ENCODE measurements around the gene ZNF560.

DNA sequence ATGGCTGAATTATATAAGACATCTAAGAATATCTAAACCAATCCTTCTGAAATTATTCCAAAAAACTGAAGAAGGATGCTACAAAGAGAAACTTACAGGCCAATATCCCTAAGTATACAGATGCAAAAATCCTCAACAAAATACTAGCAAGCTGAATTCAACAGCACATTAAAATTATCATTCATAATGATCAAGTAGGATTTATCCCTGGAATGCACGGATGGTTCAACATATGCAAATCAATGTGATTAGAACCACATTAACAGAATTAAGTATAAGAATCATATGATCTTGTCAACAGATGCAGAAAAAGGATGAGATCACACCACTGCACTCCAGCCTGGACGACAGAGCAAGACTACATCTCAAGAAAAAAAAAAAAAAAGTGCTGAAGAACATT is 13.3 kb downstream of the ZNF560 start:
- TF ChIP-seq ZSCAN30 (CRISPR knock-in tag; IDR thresholded peaks at IDR 0.05) (no peak), XRCC5 (optimal IDR thresholded peaks at IDR 0.05; ENCODE audit: low read length) (no peak), CHD4 (IDR thresholded peaks at IDR 0.05; ENCODE audit: borderline replicate concordance, low read length) (no peak), ZNF616 (CRISPR knock-in tag; IDR thresholded peaks at IDR 0.05; ENCODE audit: low read depth) (no peak), DPF2 (CRISPR knock-in tag; IDR thresholded peaks at IDR 0.05; ENCODE audit: borderline replicate concordance, low read depth) (no peak), RAD21 (CRISPR knock-in tag; IDR thresholded peaks at IDR 0.05) (no peak), ESRRA (CRISPR knock-in tag; IDR thresholded peaks at IDR 0.05; ENCODE audit: low read depth) (no peak), POLR2AphosphoS2 (IDR thresholded peaks at IDR 0.05; ENCODE audit: low read depth, low read length) (no peak), TRIM24 (CRISPR knock-in tag; IDR thresholded peaks at IDR 0.05) (no peak)
- TF ChIP-seq, protein P1, sequence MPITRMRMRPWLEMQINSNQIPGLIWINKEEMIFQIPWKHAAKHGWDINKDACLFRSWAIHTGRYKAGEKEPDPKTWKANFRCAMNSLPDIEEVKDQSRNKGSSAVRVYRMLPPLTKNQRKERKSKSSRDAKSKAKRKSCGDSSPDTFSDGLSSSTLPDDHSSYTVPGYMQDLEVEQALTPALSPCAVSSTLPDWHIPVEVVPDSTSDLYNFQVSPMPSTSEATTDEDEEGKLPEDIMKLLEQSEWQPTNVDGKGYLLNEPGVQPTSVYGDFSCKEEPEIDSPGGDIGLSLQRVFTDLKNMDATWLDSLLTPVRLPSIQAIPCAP (CRISPR knock-in tag; IDR thresholded peaks at IDR 0.05; ENCODE audit: low read depth) = no peak
